HUES6 (cell line): ENCODE measurements around the gene PNMA3.
"Not testable (repeated sequence)": the region's sequence is repeated elsewhere in the genome, so short reads cannot be mapped to it uniquely, and the experiment has no call there.

Source experiments
- H3K27ac ChIP-seq: 2 replicates; pipeline ENCODE4 v1.7.0; 2013; ENCODE audit warnings: low read depth, mild to moderate bottlenecking, low read length, inconsistent platforms
- H3K27me3 ChIP-seq: 2 replicates; pipeline ENCODE4 v1.6.1; 2013; ENCODE audit warnings: low read length; ENCODE audit not compliant: control insufficient read depth, insufficient read depth
- H3K36me3 ChIP-seq: 2 replicates; pipeline ENCODE4 v1.6.1; 2013; ENCODE audit warnings: low read length; ENCODE audit not compliant: control insufficient read depth, insufficient read depth
- H3K4me1 ChIP-seq: 2 replicates; pipeline ENCODE4 v1.6.1; 2013; ENCODE audit warnings: low read length; ENCODE audit not compliant: control insufficient read depth, insufficient read depth
- H3K4me3 ChIP-seq: 2 replicates; pipeline ENCODE4 v1.5.1; 2013; ENCODE audit warnings: low read depth, low read length
- H3K9ac ChIP-seq: one replicate; pipeline ENCODE4 v1.6.1; 2013; ENCODE audit warnings: mild to moderate bottlenecking, low read length
- H3K9me3 ChIP-seq: 2 replicates; pipeline ENCODE4 v1.6.1; 2013; ENCODE audit warnings: low read depth, low read length; ENCODE audit not compliant: control insufficient read depth, insufficient read depth

PNMA3 gene

GRCh38 chrX:153052534-153052933 lies 3.7 kb upstream of the PNMA3 start:
- Histone ChIP-seq H3K4me3 (no peak overlapping the region), H3K4me1 (peaks cover 3% of the 10 kb centered on the region; the same call in 1 of the 2 replicates), H3K9me3 (peaks cover 50% of the 10 kb centered on the region), H3K27me3 (peaks cover 29% of the 10 kb centered on the region), H3K36me3 (no peaks in the 10 kb centered on the region), H3K9ac (no peak overlapping the region), H3K27ac (no peak overlapping the region)

- H3K27ac ChIP-seq: no peak overlapping the region
- H3K4me1 ChIP-seq: peaks cover 3% of the 10 kb centered on the region; the same call in 1 of the 2 replicates
- peaks cover 44% of the 10 kb centered on the region; the same call in 1 of the 2 replicates for H3K9me3 ChIP-seq
- peaks cover 39% of the 10 kb centered on the region for H3K27me3 ChIP-seq
- H3K9ac ChIP-seq: no peak overlapping the region
- H3K4me3 ChIP-seq: no peak overlapping the region
- no peaks in the 10 kb centered on the region for H3K36me3 ChIP-seq
Measured at GRCh38 chrX:153057281-153057680, 1.0 kb downstream of the PNMA3 start.

- Histone ChIP-seq H3K4me3 (no peak overlapping the region), H3K4me1 (peaks cover 3% of the 10 kb centered on the region; the same call in 1 of the 2 replicates), H3K9me3 (peaks cover 44% of the 10 kb centered on the region; the same call in 1 of the 2 replicates), H3K27ac (no peak overlapping the region), H3K36me3 (no peaks in the 10 kb centered on the region), H3K9ac (no peak overlapping the region), H3K27me3 (peaks cover 38% of the 10 kb centered on the region)
Measured at GRCh38 chrX:153059191-153060094, 3.2 kb downstream of the PNMA3 start.

GRCh38 chrX:153060095-153060445 lies 3.8 kb downstream of the PNMA3 start:
- Histone ChIP-seq H3K9me3 (peaks cover 39% of the 10 kb centered on the region; the same call in 1 of the 2 replicates), H3K36me3 (no peaks in the 10 kb centered on the region), H3K27me3 (peaks cover 32% of the 10 kb centered on the region), H3K9ac (no peak overlapping the region), H3K4me1 (peaks cover 3% of the 10 kb centered on the region; the same call in 1 of the 2 replicates), H3K4me3 (no peak overlapping the region), H3K27ac (no peak overlapping the region)

- peaks cover 30% of the 10 kb centered on the region for H3K27me3 ChIP-seq
- no peak overlapping the region for H3K9ac ChIP-seq
- peaks cover 3% of the 10 kb centered on the region; the same call in 1 of the 2 replicates for H3K4me1 ChIP-seq
- no peak overlapping the region for H3K4me3 ChIP-seq
- no peak overlapping the region for H3K27ac ChIP-seq
- H3K36me3 ChIP-seq: no peaks in the 10 kb centered on the region
- peaks cover 38% of the 10 kb centered on the region; the same call in 1 of the 2 replicates for H3K9me3 ChIP-seq
Measured at GRCh38 chrX:153061732-153062131, 5.5 kb downstream of the PNMA3 start.

- Histone ChIP-seq H3K4me1 (no peaks in the 10 kb centered on the region; the same call in 1 of the 2 replicates), H3K27me3 (peaks cover 14% of the 10 kb centered on the region; the same call in 1 of the 2 replicates), H3K27ac (no peak overlapping the region), H3K4me3 (no peak overlapping the region), H3K9me3 (peaks cover 29% of the 10 kb centered on the region; the same call in 1 of the 2 replicates), H3K36me3 (no peaks in the 10 kb centered on the region), H3K9ac (no peak overlapping the region)
Measured at GRCh38 chrX:153063315-153063714, 7.0 kb downstream of the PNMA3 start.

- H3K4me3 ChIP-seq: no peak overlapping the region
- no peaks in the 10 kb centered on the region for H3K36me3 ChIP-seq
- no peak overlapping the region for H3K27ac ChIP-seq
- peaks cover 28% of the 10 kb centered on the region; the same call in 1 of the 2 replicates for H3K9me3 ChIP-seq
- H3K4me1 ChIP-seq: no peaks in the 10 kb centered on the region; the same call in 1 of the 2 replicates
- peaks cover 12% of the 10 kb centered on the region; the same call in 1 of the 2 replicates for H3K27me3 ChIP-seq
- H3K9ac ChIP-seq: no peak overlapping the region
Measured at GRCh38 chrX:153064061-153064460, 7.8 kb downstream of the PNMA3 start.

GRCh38 chrX:153065389-153065788 lies 9.1 kb downstream of the PNMA3 start:
- Histone ChIP-seq H3K4me3 (no peak overlapping the region), H3K27me3 (peaks cover 12% of the 10 kb centered on the region; the same call in 1 of the 2 replicates), H3K9ac (no peak overlapping the region), H3K27ac (no peak overlapping the region), H3K9me3 (peaks cover 19% of the 10 kb centered on the region; the same call in 1 of the 2 replicates), H3K4me1 (no peaks in the 10 kb centered on the region; the same call in 1 of the 2 replicates), H3K36me3 (no peaks in the 10 kb centered on the region)

GRCh38 chrX:153066402-153066801 lies 10.1 kb downstream of the PNMA3 start:
- not testable (repeated sequence) for H3K27ac ChIP-seq, H3K36me3 ChIP-seq, H3K9ac ChIP-seq, H3K4me3 ChIP-seq, H3K4me1 ChIP-seq
- peaks cover 12% of the 10 kb centered on the region; the same call in 1 of the 2 replicates for H3K27me3 ChIP-seq
- H3K9me3 ChIP-seq: peaks cover 12% of the 10 kb centered on the region; the same call in 1 of the 2 replicates

GRCh38 chrX:153071909-153072583 lies 15.8 kb downstream of the PNMA3 start, which contains the start of gene PNMA6A:
Gene PNMA6A (plus strand): TSS chrX:153072454. CDS start chrX:153073063, 609 bp downstream.
- not testable (repeated sequence) for H3K36me3 ChIP-seq, H3K9ac ChIP-seq, H3K27me3 ChIP-seq, H3K4me3 ChIP-seq, H3K27ac ChIP-seq, H3K4me1 ChIP-seq, H3K9me3 ChIP-seq
